RWPE2 (cell line): ENCODE measurements around the gene NHLH2.

Experiments used
- ATAC-seq: fragments of 200-7000 bp; cut with Tn5 transposase; 3 replicates; pipeline ENCODE4 v1.9.1; 2021; ENCODE audit warnings: low read depth
- DNase-seq: peaks from one replicate; pipeline ENCODE4 v3.0.0-alpha.2; 2020; ENCODE audit warnings: low spot score
- H3K27ac ChIP-seq: fragments of 450-650 bp; 2 replicates; pipeline ENCODE4 v1.5.1; 2017; ENCODE audit warnings: mild to moderate bottlenecking; ENCODE audit not compliant: poor library complexity, severe bottlenecking
- H3K27me3 ChIP-seq: fragments of 250-450 bp; sonication (Bioruptor Pico); 2 replicates; pipeline ENCODE4 v1.5.1; 2021; ENCODE audit warnings: mild to moderate bottlenecking, moderate library complexity; ENCODE audit not compliant: insufficient read depth, poor library complexity, severe bottlenecking
- H3K36me3 ChIP-seq: fragments of 250-450 bp; sonication (Bioruptor Pico); 2 replicates; pipeline ENCODE4 v1.5.1; 2020; ENCODE audit warnings: low read depth, mild to moderate bottlenecking, moderate library complexity
- H3K4me1 ChIP-seq: fragments of 250-450 bp; sonication (Bioruptor Pico); 2 replicates; pipeline ENCODE4 v1.5.1; 2021; ENCODE audit warnings: mild to moderate bottlenecking, moderate library complexity; ENCODE audit not compliant: insufficient read depth, poor library complexity, severe bottlenecking
- H3K4me3 ChIP-seq: fragments of 250-450 bp; sonication (Bioruptor Pico); 2 replicates; pipeline ENCODE4 v1.5.1; 2021; ENCODE audit warnings: mild to moderate bottlenecking, moderate library complexity; ENCODE audit not compliant: severe bottlenecking
- H3K9me3 ChIP-seq: fragments of 250-450 bp; sonication (Bioruptor Pico); 2 replicates; pipeline ENCODE4 v1.5.1; 2021; ENCODE audit warnings: mild to moderate bottlenecking, moderate library complexity; ENCODE audit not compliant: severe bottlenecking
- TF ChIP-seq, protein P1 (sequence below): fragments of 450-650 bp; IDR thresholded peaks from one replicate; pipeline ENCODE4 v1.5.1; 2017; ENCODE audit warnings: mild to moderate bottlenecking, moderate library complexity; ENCODE audit not compliant: poor library complexity, severe bottlenecking

NHLH2 gene

DNA sequence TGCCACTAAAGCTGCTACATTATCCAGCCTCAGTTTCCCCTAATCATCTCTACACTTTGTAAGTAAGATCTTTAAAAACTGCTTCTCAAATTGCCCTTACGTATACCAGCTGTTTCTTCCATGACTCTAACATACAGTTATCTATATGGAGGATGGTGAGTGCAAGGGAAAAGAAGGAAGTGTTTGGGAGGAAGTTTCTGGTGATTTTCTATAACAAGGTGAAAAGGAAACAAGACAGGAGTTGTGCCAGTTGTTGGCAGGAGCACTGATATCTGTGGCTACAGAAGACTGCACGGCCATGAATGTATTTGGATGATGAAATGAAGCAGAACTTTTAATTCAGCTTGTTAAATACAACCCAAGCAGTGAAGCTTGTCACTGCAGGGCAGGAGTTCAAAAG, 32.3 kb upstream of the NHLH2 start:
- no peaks in the 10 kb centered on the region for H3K27me3 ChIP-seq
- H3K4me1 ChIP-seq = peaks cover 26% of the 10 kb centered on the region
- no peaks in the 10 kb centered on the region for H3K9me3 ChIP-seq
- H3K4me3 ChIP-seq = no peak overlapping the region
- H3K36me3 ChIP-seq = no peaks in the 10 kb centered on the region
- DNase-seq (no peak), ATAC-seq (no peak)
- H3K27ac ChIP-seq = no peak overlapping the region
- TF ChIP-seq, protein P1, sequence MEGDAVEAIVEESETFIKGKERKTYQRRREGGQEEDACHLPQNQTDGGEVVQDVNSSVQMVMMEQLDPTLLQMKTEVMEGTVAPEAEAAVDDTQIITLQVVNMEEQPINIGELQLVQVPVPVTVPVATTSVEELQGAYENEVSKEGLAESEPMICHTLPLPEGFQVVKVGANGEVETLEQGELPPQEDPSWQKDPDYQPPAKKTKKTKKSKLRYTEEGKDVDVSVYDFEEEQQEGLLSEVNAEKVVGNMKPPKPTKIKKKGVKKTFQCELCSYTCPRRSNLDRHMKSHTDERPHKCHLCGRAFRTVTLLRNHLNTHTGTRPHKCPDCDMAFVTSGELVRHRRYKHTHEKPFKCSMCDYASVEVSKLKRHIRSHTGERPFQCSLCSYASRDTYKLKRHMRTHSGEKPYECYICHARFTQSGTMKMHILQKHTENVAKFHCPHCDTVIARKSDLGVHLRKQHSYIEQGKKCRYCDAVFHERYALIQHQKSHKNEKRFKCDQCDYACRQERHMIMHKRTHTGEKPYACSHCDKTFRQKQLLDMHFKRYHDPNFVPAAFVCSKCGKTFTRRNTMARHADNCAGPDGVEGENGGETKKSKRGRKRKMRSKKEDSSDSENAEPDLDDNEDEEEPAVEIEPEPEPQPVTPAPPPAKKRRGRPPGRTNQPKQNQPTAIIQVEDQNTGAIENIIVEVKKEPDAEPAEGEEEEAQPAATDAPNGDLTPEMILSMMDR = no peak

DNA sequence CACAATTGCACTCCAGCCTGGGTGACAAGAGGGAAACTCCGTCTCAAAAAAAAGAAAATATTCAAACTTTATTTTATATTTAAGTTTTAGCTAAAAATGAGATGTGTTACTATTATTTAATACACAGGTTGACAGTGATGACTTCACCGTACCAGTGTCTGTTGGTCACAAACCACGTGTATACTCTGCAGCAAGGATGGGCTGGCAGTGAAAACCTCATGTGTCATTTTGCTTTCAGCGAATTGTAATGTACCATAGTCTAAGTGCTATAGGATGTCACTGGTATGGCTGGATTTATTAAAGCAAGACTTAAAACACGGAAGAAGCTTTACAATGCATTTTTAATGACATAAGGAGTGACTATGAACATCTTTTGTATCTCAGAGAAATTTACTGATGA, 28.1 kb upstream of the NHLH2 start:
- Histone ChIP-seq H3K36me3 (no peaks in the 10 kb centered on the region), H3K27me3 (no peaks in the 10 kb centered on the region), H3K27ac (no peak overlapping the region), H3K4me1 (peaks cover 3% of the 10 kb centered on the region), H3K4me3 (no peak overlapping the region), H3K9me3 (no peaks in the 10 kb centered on the region)
- ATAC-seq (no peak), DNase-seq (no peak)
- TF ChIP-seq, protein P1 = no peak

DNA sequence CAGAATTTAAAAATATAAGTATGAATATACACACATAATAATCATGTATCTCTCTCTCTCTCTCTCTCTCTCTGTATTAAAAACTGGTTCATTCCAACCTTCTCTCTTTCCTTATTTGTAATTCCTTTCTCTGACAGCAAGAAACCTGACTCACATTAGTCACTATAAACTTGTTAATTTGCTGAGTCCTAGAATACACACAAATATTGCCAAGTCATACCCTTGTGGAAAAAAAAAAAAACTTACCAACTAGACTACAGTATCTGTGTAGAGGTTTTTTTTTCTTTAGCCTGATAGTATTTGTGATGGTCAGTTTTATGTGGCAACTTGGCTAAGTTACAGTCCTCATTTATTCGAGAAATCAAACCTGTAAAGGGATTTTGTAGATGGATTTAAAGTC, 26.3 kb upstream of the NHLH2 start:
- Histone ChIP-seq H3K4me1 (peaks cover 3% of the 10 kb centered on the region), H3K27me3 (no peaks in the 10 kb centered on the region), H3K36me3 (no peaks in the 10 kb centered on the region), H3K27ac (no peak overlapping the region), H3K4me3 (no peak overlapping the region), H3K9me3 (no peaks in the 10 kb centered on the region)
- TF ChIP-seq, protein P1 = no peak
- DNase-seq (no peak), ATAC-seq (no peak)

DNA sequence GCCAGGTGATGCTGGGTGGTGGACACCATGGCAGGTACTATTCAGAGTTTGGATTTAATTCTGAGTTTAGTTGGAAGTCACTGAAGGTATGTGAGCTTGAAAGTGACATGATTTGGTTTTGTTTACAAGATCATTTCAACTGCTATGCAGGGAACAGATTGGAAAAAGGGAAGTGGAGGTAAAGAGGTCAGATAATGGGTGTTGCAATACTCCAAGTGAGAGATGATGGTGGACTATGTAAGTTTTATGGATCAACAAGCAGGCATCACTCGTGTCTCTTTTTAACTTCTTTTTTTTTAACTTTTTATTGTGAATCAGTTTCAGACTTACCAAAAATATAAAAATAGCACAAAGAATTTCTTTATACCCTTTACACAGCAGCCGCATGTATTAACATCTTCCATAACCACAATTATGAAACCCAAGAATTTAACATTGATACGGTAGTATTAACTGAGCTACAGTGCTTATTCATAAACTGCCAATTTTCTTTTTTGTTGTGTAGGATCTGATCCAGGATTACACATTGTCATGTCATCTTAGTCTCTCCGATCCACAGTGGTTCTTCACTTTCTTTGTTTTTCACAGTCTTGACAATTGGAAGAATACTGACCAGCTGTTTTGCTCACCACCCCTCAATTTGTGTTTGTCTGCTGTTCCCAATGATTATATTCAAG, 24.9 kb upstream of the NHLH2 start:
- peaks cover 3% of the 10 kb centered on the region for H3K4me1 ChIP-seq
- TF ChIP-seq, protein P1 = no peak
- no peaks in the 10 kb centered on the region for H3K36me3 ChIP-seq
- H3K9me3 ChIP-seq = no peaks in the 10 kb centered on the region
- no peak overlapping the region for H3K4me3 ChIP-seq
- ATAC-seq (no peak), DNase-seq (no peak)
- H3K27me3 ChIP-seq = no peaks in the 10 kb centered on the region
- H3K27ac ChIP-seq = no peak overlapping the region

DNA sequence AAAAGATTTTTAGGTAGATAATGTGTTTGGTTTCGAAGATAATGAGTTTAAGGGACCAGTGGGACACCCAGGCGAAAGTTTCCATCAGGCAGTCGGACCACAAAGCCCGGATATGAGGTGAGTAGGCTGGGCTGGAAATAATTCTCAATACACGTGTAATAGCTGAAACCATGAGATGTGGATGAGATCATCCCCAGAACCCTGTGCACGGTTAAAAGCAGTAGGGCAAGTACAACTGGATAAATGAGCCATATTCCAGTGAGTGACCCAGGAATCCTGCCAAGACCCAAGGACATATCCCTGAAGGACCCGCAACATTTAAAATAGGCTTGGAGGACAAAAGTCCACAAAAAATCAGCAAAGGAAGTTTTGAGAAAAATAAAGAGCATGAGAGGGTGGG, 21.5 kb upstream of the NHLH2 start:
- no peak for ATAC-seq
- no peaks in the 10 kb centered on the region for H3K9me3 ChIP-seq
- DNase-seq = no peak

More for the DNA sequence above, 21.5 kb upstream of the NHLH2 start:
- TF ChIP-seq, protein P1 = no peak
- Histone ChIP-seq H3K4me1 (peaks cover 3% of the 10 kb centered on the region), H3K36me3 (no peaks in the 10 kb centered on the region), H3K4me3 (no peak overlapping the region), H3K27ac (no peak overlapping the region), H3K27me3 (no peaks in the 10 kb centered on the region)
